BLaER1 treated with 17β-estradiol and CSF1 and Interleukin-3, amounts not matched to agents 10 nM and 100 nM (cell line): ENCODE results near the gene ENDOU.

Experiments
- H3K27ac ChIP-seq, 11 experiments: shearing (Covaris generic); formaldehyde crosslinking; 2 replicates each; pipeline ENCODE4 v1.8.1; 2022
- H3K27me3 ChIP-seq, 11 experiments: shearing (Covaris generic); formaldehyde crosslinking; 2 replicates each; pipeline ENCODE4 v1.8.1; 2022
- H3K36me3 ChIP-seq, 11 experiments: shearing (Covaris generic); formaldehyde crosslinking; 2 replicates each; pipeline ENCODE4 v1.8.1; 2022
- H3K4me1 ChIP-seq, 10 experiments: shearing (Covaris generic); formaldehyde crosslinking; 2 replicates each; pipeline ENCODE4 v1.8.1; 2022
- H3K4me2 ChIP-seq, 11 experiments: shearing (Covaris generic); formaldehyde crosslinking; 2 replicates each; pipeline ENCODE4 v1.8.1; 2022
- H3K4me3 ChIP-seq, 10 experiments: shearing (Covaris generic); formaldehyde crosslinking; 2 replicates each; pipeline ENCODE4 v1.8.1; 2022
- H3K9ac ChIP-seq, 11 experiments: shearing (Covaris generic); formaldehyde crosslinking; 2 replicates each; pipeline ENCODE4 v1.8.1; 2022
- H3K9me3 ChIP-seq, 11 experiments: shearing (Covaris generic); formaldehyde crosslinking; replicated peaks in 1 of 11; 2 replicates each; pipeline ENCODE4 v1.8.1; 2022
- H4K20me1 ChIP-seq, 11 experiments: shearing (Covaris generic); formaldehyde crosslinking; 2 replicates each; pipeline ENCODE4 v1.8.1; 2022
- Cebpa-rat ChIP-seq, 11 experiments: shearing (Covaris generic); IDR thresholded peaks; 2 replicates each; pipeline ENCODE4 v1.8.1; 2022

ENDOU gene

GRCh38 chr12:47707355-47707754 is 17.9 kb downstream of the ENDOU start:
- Histone ChIP-seq H3K9ac (peak overlapping the region in 5 of 11 experiments; percentile 80 to 85 (median 84); a peak in 7 of 22 replicates), H3K36me3 (peaks cover 0 to 17% (median 6%) of the 10 kb centered on the region in 11 experiments; a peak in 9 of 22 replicates), H4K20me1 (peaks cover 0 to 33% (median 21%) of the 10 kb centered on the region in 11 experiments; a peak in 12 of 22 replicates), H3K27me3 (no peaks in the 10 kb centered on the region), H3K4me2 (peak overlapping the region; percentile 73 to 99 (median 89); a peak in 21 of 22 replicates), H3K27ac (peak overlapping the region in 7 of 11 experiments; percentile 24 to 89 (median 87); a peak in 10 of 22 replicates), H3K4me1 (peaks cover 37 to 74% (median 57%) of the 10 kb centered on the region in 10 experiments), H3K4me3 (peak overlapping the region in 5 of 10 experiments; percentile 75 to 88 (median 84); a peak in 7 of 20 replicates), H3K9me3 (no peaks in the 10 kb centered on the region)
- TF ChIP-seq Cebpa-rat (IDR thresholded peaks at IDR 0.05) = no peak

DNA sequence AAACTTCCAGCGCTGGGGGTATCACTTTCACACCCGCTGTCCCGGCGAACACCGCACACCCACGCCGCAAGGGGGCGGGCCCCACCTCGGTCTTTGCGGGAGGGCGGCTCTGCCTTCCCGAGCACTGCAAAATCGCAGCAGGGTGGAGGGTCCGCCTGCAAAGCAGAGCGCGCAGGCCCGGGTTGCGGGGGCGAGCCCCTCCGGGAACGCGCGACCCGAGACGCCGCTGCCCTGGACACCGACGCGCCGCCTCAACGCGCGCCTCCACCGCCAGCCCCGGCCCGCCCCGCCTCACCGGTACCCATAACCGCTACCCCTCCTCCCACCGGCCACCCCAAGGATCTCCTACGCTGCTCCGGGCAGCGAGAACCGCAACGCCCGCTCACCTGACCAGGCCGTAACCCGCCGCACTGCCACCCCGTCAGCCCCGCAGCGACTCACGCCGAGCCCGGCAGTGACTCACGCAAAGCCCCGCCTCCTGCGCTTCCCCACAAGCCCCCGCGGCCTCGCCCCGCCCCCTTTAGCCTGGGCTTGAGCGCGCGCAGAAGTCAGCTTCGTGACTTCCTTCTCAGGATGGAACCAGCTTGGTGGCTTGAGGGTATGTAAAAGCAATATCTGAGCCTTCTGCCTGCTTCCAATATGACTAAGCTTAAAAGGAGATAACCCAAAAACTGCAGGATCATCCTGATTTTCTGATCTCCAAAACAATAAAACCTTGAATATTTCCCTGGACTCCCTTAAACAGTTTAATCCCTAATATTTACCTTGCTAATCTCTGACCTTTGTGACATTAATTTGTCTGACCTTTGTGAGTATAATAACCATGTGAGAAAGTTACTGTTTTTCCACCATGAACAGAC is 19.5 kb downstream of the ENDOU start, which contains the start of gene RPAP3:
TSS of gene RPAP3 (minus strand) at position 465 of the 860 bp plus-strand sequence. CDS start 3,190 bp downstream, outside the sequence.
- peak within 1 kb of the TSS; percentile 86 to 99 (median 92) for H3K4me2 ChIP-seq
- H3K4me1 ChIP-seq = peaks cover 37 to 63% (median 57%) of the 10 kb centered on the region in 10 experiments
- peak within 1 kb of the TSS; percentile 76 to 89 (median 84) for H3K27ac ChIP-seq
- TF ChIP-seq Cebpa-rat (IDR thresholded peaks at IDR 0.05) = no peak
- H4K20me1 ChIP-seq = peaks cover 0 to 42% (median 21%) of the 10 kb centered on the region in 11 experiments; a peak in 12 of 22 replicates
- peak within 1 kb of the TSS; percentile 80 to 88 (median 85) for H3K9ac ChIP-seq
- H3K27me3 ChIP-seq = no peaks in the 10 kb centered on the region
- no peaks in the 10 kb centered on the region for H3K9me3 ChIP-seq
- peak within 1 kb of the TSS; percentile 75 to 94 (median 88) for H3K4me3 ChIP-seq
- H3K36me3 ChIP-seq = peaks cover 2 to 32% (median 16%) of the 10 kb centered on the region in 11 experiments

DNA sequence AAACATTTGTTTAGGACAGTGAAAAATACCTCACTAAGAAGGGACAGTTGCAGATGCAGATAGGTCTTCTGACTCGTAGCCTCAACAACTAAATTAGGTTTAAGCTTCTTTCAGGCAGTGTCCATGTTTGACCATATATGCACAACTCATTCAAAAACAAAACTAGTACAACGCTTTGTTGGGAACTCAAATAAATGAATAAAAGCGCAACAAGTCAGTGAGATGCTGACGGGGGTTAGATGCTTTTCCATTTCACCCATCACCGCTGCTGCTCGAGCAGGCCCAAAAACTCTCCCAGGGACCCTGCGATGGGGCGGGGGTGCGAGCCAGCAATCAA is 20.1 kb downstream of the ENDOU start:
- peaks cover 8 to 38% (median 22%) of the 10 kb centered on the region in 11 experiments for H3K36me3 ChIP-seq
- no peaks in the 10 kb centered on the region for H3K9me3 ChIP-seq
- H3K9ac ChIP-seq = peak overlapping the region; percentile 80 to 88 (median 85)
- no peak for TF ChIP-seq Cebpa-rat (IDR thresholded peaks at IDR 0.05)
- H3K4me2 ChIP-seq = peak overlapping the region; percentile 71 to 99 (median 88)
- H4K20me1 ChIP-seq = peaks cover 0 to 48% (median 21%) of the 10 kb centered on the region in 11 experiments; a peak in 12 of 22 replicates
- H3K27me3 ChIP-seq = no peaks in the 10 kb centered on the region
- H3K4me1 ChIP-seq = peaks cover 37 to 57% (median 54%) of the 10 kb centered on the region in 10 experiments
- peak overlapping the region in 10 of 11 experiments; percentile 76 to 89 (median 85); a peak in 20 of 22 replicates for H3K27ac ChIP-seq
- H3K4me3 ChIP-seq = peak overlapping the region; percentile 75 to 94 (median 88)

- no peak for TF ChIP-seq Cebpa-rat (IDR thresholded peaks at IDR 0.05)
These were observed 20.6 kb downstream of the ENDOU start for GRCh38 chr12:47704719-47705118.

DNA sequence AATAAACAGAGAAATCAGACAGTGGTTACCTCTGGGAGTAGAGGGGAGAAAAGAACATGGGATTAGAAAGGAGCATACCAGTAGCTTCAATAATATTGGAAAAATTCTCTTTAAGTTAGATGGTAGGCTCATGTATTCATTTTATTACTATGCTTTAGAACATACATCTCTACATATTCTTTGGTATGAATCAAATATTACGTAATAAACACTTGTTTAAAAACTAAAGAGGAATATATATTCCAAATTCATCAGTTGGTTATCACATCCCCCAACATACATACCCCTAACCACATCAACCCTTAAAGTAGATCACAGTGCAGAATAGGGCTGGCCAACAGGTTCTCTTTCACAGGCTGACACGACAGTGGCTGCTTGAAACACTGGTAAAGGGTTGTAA is 25.0 kb downstream of the ENDOU start:
- peaks cover 47 to 87% (median 55%) of the 10 kb centered on the region in 11 experiments for H3K36me3 ChIP-seq
- H3K27ac ChIP-seq = no peak overlapping the region
- peaks cover 14 to 37% (median 24%) of the 10 kb centered on the region in 10 experiments for H3K4me1 ChIP-seq
- H3K9ac ChIP-seq = no peak overlapping the region
- H4K20me1 ChIP-seq = peaks cover 0 to 64% (median 20%) of the 10 kb centered on the region in 11 experiments; a peak in 13 of 22 replicates
- peak in 3 of 11 experiments; percentile 51 to 64 (median 52); a peak in 4 of 22 replicates for TF ChIP-seq Cebpa-rat (IDR thresholded peaks at IDR 0.05)
- no peaks in the 10 kb centered on the region for H3K9me3 ChIP-seq
- no peak overlapping the region for H3K4me2 ChIP-seq
- H3K4me3 ChIP-seq = no peak overlapping the region
- no peaks in the 10 kb centered on the region for H3K27me3 ChIP-seq

More at GRCh38 chr12:47704719-47705118, 20.6 kb downstream of the ENDOU start:
- H3K4me1 ChIP-seq = peaks cover 37 to 52% (median 50%) of the 10 kb centered on the region in 10 experiments
- peak overlapping the region; percentile 80 to 88 (median 85) for H3K9ac ChIP-seq
- peaks cover 13 to 43% (median 27%) of the 10 kb centered on the region in 11 experiments for H3K36me3 ChIP-seq
- no peaks in the 10 kb centered on the region for H3K27me3 ChIP-seq
- H3K4me3 ChIP-seq = peak overlapping the region; percentile 75 to 94 (median 88)
- peak overlapping the region in 2 of 11 experiments; percentile 76 to 83; a peak in 2 of 22 replicates for H3K27ac ChIP-seq
- H4K20me1 ChIP-seq = peaks cover 0 to 53% (median 21%) of the 10 kb centered on the region in 11 experiments; a peak in 12 of 22 replicates
- H3K9me3 ChIP-seq = no peaks in the 10 kb centered on the region
- H3K4me2 ChIP-seq = peak overlapping the region; percentile 71 to 99 (median 88)

DNA sequence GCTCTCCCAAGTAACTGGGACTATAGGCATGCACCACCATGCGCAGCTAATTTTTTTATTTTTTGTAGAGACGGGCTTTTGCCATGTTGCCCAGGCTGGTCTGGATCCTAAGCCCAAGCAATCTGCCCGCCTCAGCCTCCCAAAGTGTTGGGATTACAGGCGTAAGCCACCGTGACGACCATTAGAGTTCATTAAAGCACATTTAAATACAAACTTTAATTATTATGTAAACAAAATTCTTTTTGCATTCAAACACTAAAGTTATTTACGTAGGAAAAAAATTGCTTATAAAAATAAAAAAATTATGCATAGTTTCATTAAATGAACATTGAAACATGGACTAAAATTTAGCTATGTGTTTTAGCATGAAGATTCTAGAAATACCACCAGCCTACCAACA is 26.7 kb downstream of the ENDOU start:
- Histone ChIP-seq H3K9me3 (no peaks in the 10 kb centered on the region), H3K36me3 (peaks cover 60 to 99% (median 71%) of the 10 kb centered on the region in 11 experiments), H3K9ac (no peak overlapping the region), H3K27me3 (no peaks in the 10 kb centered on the region), H3K4me2 (peak overlapping the region in 3 of 11 experiments; percentile 36 to 70 (median 43); a peak in 6 of 22 replicates), H3K4me1 (peaks cover 0 to 22% (median 8%) of the 10 kb centered on the region in 10 experiments; a peak in 15 of 20 replicates), H4K20me1 (peaks cover 0 to 47% (median 4%) of the 10 kb centered on the region in 11 experiments; a peak in 10 of 22 replicates), H3K27ac (no peak overlapping the region), H3K4me3 (no peak overlapping the region)
- no peak for TF ChIP-seq Cebpa-rat (IDR thresholded peaks at IDR 0.05)

DNA sequence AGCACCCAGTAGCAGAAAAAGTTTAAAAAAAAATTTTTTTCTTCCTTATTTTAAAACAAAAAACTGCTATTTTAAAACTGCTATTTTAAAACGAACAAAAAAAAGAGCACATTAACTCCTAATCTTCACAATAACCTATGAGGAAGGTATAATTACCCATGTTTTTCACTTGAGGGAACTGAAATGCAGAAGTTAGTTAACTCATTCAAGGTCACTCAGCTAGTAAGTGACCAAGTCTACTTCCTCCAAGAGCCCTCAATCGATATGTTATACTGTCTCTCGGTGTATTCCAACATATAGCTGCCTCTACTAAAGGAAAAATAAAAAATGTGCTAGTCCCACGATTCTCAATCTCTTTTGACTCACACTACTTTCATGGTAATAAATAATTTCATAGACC is 27.2 kb downstream of the ENDOU start:
- Histone ChIP-seq H3K9me3 (no peaks in the 10 kb centered on the region), H3K4me2 (peak overlapping the region in 3 of 11 experiments; percentile 36 to 70 (median 43); a peak in 4 of 22 replicates), H3K27ac (no peak overlapping the region), H3K36me3 (peaks cover 64 to 99% (median 76%) of the 10 kb centered on the region in 11 experiments), H3K4me1 (peaks cover 0 to 17% (median 3%) of the 10 kb centered on the region in 10 experiments; a peak in 10 of 20 replicates), H3K27me3 (no peaks in the 10 kb centered on the region), H4K20me1 (peaks cover 0 to 42% (median 0%) of the 10 kb centered on the region in 11 experiments; a peak in 9 of 22 replicates), H3K4me3 (no peak overlapping the region), H3K9ac (no peak overlapping the region)
- no peak for TF ChIP-seq Cebpa-rat (IDR thresholded peaks at IDR 0.05)

- H3K4me2 ChIP-seq = no peak overlapping the region
- H3K27ac ChIP-seq = no peak overlapping the region
- H3K4me1 ChIP-seq = no peaks in the 10 kb centered on the region
- no peaks in the 10 kb centered on the region for H3K27me3 ChIP-seq
- no peak overlapping the region for H3K4me3 ChIP-seq
- peaks cover 0 to 10% (median 6%) of the 10 kb centered on the region in 11 experiments; a peak in 9 of 22 replicates for H3K9me3 ChIP-seq
- H3K9ac ChIP-seq = peak overlapping the region in 1 of 11 experiments; percentile 1; a peak in 1 of 22 replicates
- no peak for TF ChIP-seq Cebpa-rat (IDR thresholded peaks at IDR 0.05)
- peaks cover 0 to 4% (median 0%) of the 10 kb centered on the region in 11 experiments; a peak in 1 of 22 replicates for H4K20me1 ChIP-seq
- peaks cover 57 to 100% (median 84%) of the 10 kb centered on the region in 11 experiments for H3K36me3 ChIP-seq
These were observed 36.1 kb downstream of the ENDOU start for GRCh38 chr12:47689215-47689614.
